Germinal center (tissue), 1 donor: Measurements from ENCODE around the gene CAPN15.

ENCODE experiments used
- DNase-seq: peaks from one replicate; pipeline ENCODE4 v3.0.0; 2012; ENCODE audit warnings: mixed read lengths, low spot score

Gene CAPN15

DNA sequence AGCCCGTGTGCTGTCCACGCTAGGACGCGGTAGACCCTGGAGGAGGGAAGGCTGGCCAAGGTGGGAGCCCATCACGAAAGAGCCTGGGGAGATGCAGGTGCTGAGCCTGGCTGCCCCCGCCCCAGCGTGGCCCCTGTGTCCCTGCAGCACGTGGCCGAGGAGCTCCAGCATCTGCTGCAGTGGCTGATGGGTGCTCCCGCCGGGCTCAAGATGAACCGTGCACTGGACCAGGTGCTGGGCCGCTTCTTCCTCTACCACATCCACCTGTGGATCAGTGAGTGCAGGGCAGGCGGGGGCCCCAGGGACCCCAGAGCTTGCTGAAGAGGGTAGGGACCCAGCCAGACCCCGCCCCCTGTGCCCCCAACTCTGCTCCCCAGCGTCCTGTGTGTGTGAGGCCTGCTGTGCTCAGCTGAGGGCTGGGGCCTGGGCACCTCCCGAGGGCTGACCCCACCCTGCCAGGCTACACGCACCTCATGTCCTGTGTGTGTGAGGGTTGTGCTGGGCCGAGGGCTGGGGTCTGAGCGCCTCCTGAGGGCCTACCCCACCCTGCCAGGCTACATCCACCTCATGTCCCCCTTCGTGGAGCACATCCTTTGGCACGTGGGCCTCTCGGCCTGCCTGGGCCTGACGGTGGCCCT, 50.8 kb downstream of the CAPN15 start:
- no peak for DNase-seq

GRCh38 chr16:578870-579405, 51.4 kb downstream of the CAPN15 start:
- peak; percentile 65 for DNase-seq

DNA sequence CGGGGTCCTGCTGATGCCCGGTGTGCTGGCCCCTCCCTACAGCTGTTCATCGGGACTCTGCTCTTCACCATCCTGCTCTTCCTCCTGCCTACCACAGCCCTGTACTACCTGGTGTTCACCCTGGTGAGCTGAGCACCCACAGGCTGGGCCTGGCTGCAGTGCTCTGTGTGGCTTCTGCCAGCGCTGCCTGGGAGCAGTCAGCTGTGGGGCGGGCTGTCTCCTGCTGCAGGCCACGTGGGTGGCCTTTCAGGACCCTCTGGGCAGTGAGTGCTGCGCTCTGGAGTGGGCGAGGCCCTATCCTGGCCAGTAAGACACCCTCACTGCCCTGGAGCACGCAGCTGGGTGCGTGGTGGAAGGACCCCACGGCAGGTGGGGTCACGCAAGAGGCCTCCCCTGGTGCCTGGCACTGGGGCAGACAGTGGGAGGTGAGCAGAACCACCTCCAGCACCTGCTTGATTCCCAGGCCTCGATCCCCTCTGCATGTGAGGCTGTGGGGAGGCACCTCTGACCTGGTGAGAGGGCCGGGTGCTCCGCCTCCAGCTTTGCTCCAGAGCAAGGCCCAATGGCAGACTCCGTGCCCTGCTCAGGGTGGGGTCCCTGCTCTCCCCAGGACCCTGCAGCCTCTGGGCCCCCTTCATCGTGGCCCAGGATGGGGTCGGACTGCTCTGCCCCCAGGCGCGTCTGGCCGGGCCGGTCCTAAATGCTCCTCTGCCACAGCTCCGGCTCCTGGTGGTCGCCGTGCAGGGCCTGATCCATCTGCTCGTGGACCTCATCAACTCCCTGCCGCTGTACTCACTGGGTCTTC, 52.8 kb downstream of the CAPN15 start:
- DNase-seq, result no peak

- no peak for DNase-seq
Measured at GRCh38 chr16:580946-581498, 53.5 kb downstream of the CAPN15 start.

- no peak for DNase-seq
Measured at GRCh38 chr16:582218-582613, 54.7 kb downstream of the CAPN15 start.

GRCh38 chr16:582614-583331, 55.3 kb downstream of the CAPN15 start:
- no peak for DNase-seq

- no peak for DNase-seq
Measured at GRCh38 chr16:583470-583814, 55.9 kb downstream of the CAPN15 start.

GRCh38 chr16:583815-584591, 56.5 kb downstream of the CAPN15 start:
- no peak for DNase-seq

GRCh38 chr16:585351-585750, 57.8 kb downstream of the CAPN15 start:
- DNase-seq, result no peak

GRCh38 chr16:586047-586644, 58.6 kb downstream of the CAPN15 start:
- DNase-seq, result no peak

DNA sequence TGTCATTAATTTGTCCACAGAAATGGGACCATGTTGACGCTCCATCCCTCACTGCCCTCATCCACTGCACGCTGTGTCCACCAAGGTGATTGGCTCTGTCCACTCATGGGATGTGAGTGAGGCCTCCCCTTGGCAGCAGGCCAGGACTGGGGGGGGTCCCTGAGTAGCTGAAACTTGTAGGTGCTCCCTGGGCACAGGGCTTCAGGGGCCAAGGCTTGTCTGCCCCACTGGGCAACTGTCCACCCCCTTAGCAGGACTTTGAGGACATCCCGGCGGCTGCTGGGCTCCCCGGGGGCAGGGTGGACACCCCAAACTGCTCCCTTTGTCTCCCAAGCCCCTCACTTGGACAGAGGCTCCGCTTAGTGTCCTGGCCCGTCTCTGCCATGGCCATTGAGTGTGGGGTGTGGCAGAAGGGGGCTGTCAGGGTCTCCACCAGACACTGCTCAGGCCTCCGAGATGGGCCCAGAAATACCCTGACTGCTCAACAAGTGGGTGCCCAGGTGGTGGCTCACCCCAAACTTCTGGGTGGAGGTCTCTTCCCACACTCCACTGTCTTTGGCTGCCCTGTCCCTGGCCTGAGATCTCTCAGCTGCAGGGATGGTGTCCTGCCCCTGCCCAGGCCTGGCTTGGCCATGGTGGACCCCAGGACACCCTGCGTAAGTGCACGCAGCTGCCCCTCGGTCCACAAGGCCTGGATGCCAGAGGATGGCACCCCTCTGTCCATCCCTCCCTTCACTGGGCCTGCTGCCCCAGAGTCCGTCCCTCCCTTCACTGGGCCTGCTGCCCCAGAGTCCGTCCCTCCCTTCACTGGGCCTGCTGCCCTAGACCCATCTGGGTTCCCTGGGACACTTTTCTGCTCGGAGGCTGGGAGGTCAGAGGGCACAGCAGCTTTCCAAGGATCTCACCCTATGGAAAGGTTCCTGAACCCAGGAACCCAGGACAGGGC, 59.4 kb downstream of the CAPN15 start:
- DNase-seq, result no peak

GRCh38 chr16:588639-588888, 61.1 kb downstream of the CAPN15 start:
- no peak for DNase-seq

GRCh38 chr16:588889-589657, 61.6 kb downstream of the CAPN15 start:
- peak; percentile 94 for DNase-seq

GRCh38 chr16:589658-590187, 62.2 kb downstream of the CAPN15 start, which contains the start of gene RAB40C:
Gene RAB40C (plus strand): TSS chr16:590066. CDS start chr16:590292, 226 bp downstream.
- peak; percentile 98 for DNase-seq

DNA sequence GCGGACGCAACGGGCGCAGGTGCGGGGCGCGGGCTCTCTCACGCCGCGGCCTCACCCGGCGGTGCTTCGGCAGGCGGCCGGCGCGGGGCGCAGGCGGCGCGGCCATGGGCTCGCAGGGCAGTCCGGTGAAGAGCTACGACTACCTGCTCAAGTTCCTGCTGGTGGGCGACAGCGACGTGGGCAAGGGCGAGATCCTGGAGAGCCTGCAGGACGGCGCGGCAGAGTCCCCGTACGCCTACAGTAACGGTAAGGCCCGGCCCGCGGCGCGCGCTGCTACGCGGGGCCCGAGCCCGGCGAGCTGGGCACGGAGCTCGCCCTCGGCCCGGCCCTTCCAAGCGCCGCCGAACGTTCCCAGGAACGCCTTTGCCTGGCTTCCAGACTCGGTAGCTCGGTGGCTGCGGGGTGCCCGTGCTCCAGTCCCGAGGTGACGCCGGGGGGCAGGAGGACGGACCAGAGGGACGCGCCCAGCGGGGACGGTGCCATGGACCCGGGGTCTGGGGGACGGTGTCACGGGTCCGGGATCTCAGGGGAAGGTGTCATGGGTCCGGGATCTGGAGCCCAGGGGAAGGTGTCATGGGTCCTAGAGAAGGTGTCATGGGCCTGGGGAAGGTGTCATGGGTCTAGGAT, 62.8 kb downstream of the CAPN15 start:
- DNase-seq, result no peak

DNA sequence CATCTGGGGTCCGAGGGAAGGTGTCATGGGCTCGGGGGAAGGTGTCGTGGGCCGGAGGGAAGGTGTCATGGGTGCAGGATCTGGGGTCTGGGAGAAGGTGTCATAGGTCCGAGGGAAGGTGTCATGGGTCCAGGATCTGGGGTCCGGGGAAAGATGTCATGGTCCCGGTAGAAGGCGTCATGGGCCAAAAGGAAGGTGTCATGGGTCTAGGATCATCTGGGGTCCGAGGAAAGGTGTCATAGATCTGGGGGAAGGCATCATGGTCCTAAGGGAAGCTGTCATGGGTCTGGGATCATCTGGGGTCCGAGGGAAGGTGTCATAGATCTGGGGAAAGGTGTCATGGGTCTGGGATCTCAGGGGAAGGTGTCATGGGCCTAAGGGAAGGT, 63.3 kb downstream of the CAPN15 start:
- no peak for DNase-seq

GRCh38 chr16:591231-591630, 63.7 kb downstream of the CAPN15 start:
- DNase-seq, result no peak

DNA sequence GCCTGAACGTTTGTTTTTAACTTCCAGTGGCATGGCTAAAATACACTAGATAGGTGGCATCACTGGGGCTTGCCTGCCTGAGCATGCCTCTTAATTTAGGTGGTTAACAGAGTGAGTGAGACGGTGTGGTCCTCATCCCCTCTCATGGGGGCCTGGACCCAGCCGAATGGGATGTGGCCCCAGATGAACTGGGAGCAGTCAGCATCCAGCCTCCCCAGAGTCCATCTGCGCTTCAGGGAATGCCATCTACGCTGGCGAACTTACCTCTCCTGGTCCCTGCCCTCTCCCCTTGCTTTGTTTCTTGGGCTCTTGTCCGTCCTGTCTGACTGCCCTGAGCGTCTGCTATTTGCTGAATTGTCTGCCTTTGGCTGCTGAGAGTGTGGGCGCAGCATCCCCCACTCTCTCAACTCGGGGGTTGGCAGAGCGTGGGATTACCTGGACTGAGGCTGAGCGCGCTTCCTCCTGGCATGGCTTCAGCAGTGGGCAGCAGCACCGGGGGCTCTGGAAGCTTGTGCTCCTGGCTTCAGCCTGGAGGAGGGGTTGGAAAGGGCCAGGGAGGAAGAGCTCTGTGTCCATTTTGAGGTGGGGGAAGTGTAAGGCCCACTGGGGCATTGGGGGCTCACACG, 64.5 kb downstream of the CAPN15 start:
- DNase-seq, result no peak
